ENCODE data around the gene KIF26B.

The KIF26B gene

GRCh38 chr1:245528258-245528635, 373.5 kb downstream of the KIF26B start:
- DNase-seq = no peak
- H3K79me2 ChIP-seq (ENCODE audit: low read length) = no peaks in the 10 kb centered on the region
- no peak overlapping the region for H2AFZ ChIP-seq (ENCODE audit: low read length)
- no peak overlapping the region for H3K9ac ChIP-seq (ENCODE audit: low read length)
- H3K27me3 ChIP-seq (replicated peaks; ENCODE audit: insufficient read depth, low read length) = no peaks in the 10 kb centered on the region
- H3K4me2 ChIP-seq (ENCODE audit: low read depth, low read length) = no peak overlapping the region
- no peak overlapping the region for H3K27ac ChIP-seq (ENCODE audit: low read length)
- H3F3A ChIP-seq (ENCODE audit: insufficient read depth, low read length) = no peaks in the 10 kb centered on the region
- no peaks in the 10 kb centered on the region for H3K4me1 ChIP-seq (ENCODE audit: low read length)
- no peaks in the 10 kb centered on the region for H4K20me1 ChIP-seq (ENCODE audit: insufficient read depth, low read length)
- H3K9me3 ChIP-seq (replicated peaks; ENCODE audit: insufficient read depth, low read length) = no peaks in the 10 kb centered on the region
- H3K36me3 ChIP-seq (replicated peaks; ENCODE audit: insufficient read depth, low read length) = no peaks in the 10 kb centered on the region
- H3K4me3 ChIP-seq (ENCODE audit: low read length) = no peak overlapping the region
- H3K9me2 ChIP-seq (replicated peaks; ENCODE audit: insufficient read depth, low read length) = no peaks in the 10 kb centered on the region
- TF ChIP-seq EZH2phosphoT487 (IDR thresholded peaks at IDR 0.05; ENCODE audit: low read length) (no peak), EZH2 (optimal IDR thresholded peaks at IDR 0.05; ENCODE audit: low read depth, low read length) (no peak)
- TF ChIP-seq, protein P1, sequence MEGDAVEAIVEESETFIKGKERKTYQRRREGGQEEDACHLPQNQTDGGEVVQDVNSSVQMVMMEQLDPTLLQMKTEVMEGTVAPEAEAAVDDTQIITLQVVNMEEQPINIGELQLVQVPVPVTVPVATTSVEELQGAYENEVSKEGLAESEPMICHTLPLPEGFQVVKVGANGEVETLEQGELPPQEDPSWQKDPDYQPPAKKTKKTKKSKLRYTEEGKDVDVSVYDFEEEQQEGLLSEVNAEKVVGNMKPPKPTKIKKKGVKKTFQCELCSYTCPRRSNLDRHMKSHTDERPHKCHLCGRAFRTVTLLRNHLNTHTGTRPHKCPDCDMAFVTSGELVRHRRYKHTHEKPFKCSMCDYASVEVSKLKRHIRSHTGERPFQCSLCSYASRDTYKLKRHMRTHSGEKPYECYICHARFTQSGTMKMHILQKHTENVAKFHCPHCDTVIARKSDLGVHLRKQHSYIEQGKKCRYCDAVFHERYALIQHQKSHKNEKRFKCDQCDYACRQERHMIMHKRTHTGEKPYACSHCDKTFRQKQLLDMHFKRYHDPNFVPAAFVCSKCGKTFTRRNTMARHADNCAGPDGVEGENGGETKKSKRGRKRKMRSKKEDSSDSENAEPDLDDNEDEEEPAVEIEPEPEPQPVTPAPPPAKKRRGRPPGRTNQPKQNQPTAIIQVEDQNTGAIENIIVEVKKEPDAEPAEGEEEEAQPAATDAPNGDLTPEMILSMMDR (IDR thresholded peaks at IDR 0.05; ENCODE audit: low read length) = no peak

DNA sequence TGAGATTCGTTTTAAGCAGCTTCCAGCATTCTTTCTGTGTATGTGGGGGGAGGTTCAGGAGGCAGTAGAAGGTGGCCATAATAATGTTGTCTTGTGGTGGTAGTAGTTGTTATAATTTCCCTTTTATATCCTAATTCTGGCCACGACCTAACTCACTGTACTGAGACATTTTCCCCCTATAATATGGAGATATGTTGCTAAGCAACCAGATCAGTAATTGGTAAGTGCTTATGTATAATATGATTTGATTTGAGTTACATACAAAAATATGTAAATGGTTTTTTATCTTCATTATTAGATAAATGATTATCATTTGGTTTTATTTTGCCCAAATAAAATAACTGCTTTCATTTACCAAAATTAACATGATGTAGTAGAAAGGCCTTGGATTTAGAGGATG, 376.2 kb downstream of the KIF26B start:
- TF ChIP-seq EZH2phosphoT487 (IDR thresholded peaks at IDR 0.05; ENCODE audit: low read length) = no peak
- TF ChIP-seq, protein P1 (IDR thresholded peaks at IDR 0.05; ENCODE audit: low read length) = no peak
- Histone ChIP-seq H2AFZ (ENCODE audit: low read length) (no peak overlapping the region), H3K27me3 (replicated peaks; ENCODE audit: insufficient read depth, low read length) (no peaks in the 10 kb centered on the region), H3K9me3 (replicated peaks; ENCODE audit: insufficient read depth, low read length) (no peaks in the 10 kb centered on the region), H3K4me1 (ENCODE audit: low read length) (no peaks in the 10 kb centered on the region), H3K4me3 (ENCODE audit: low read length) (no peak overlapping the region), H3K27ac (ENCODE audit: low read length) (no peak overlapping the region), H4K20me1 (ENCODE audit: insufficient read depth, low read length) (no peaks in the 10 kb centered on the region), H3F3A (ENCODE audit: insufficient read depth, low read length) (no peaks in the 10 kb centered on the region), H3K9me2 (replicated peaks; ENCODE audit: insufficient read depth, low read length) (no peaks in the 10 kb centered on the region), H3K79me2 (ENCODE audit: low read length) (no peaks in the 10 kb centered on the region), H3K9ac (ENCODE audit: low read length) (no peak overlapping the region), H3K36me3 (replicated peaks; ENCODE audit: insufficient read depth, low read length) (no peaks in the 10 kb centered on the region), H3K4me2 (ENCODE audit: low read depth, low read length) (no peak overlapping the region)
- no peak for DNase-seq

DNA sequence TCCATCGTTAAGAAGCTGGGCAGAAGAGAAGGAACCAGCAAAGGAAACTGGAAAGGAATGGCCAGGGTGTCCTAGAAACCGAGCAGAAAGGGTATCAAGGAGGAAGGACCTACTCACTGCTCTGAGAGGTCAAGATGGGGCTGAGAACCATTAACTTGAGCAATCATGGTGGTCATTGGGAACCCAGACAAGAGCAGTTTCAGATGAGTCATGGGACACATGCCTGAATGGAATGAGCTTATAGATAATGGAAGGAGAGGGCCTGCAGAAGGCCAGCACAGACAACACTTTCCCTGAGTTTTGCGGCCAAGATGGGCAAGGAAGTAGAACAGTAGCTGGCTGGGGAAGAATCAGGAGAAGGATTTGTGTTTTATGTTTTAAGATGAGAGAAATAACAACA, 383.2 kb downstream of the KIF26B start:
- DNase-seq = no peak
- H2AFZ ChIP-seq (ENCODE audit: low read length) = no peak overlapping the region

More for the DNA sequence above, 383.2 kb downstream of the KIF26B start:
- Histone ChIP-seq H3K36me3 (replicated peaks; ENCODE audit: insufficient read depth, low read length) (no peaks in the 10 kb centered on the region), H3K4me2 (ENCODE audit: low read depth, low read length) (no peak overlapping the region), H3K27me3 (replicated peaks; ENCODE audit: insufficient read depth, low read length) (no peaks in the 10 kb centered on the region), H4K20me1 (ENCODE audit: insufficient read depth, low read length) (no peaks in the 10 kb centered on the region), H3K9me3 (replicated peaks; ENCODE audit: insufficient read depth, low read length) (no peaks in the 10 kb centered on the region), H3K4me3 (ENCODE audit: low read length) (no peak overlapping the region), H3K27ac (ENCODE audit: low read length) (no peak overlapping the region), H3K9ac (ENCODE audit: low read length) (no peak overlapping the region), H3K4me1 (ENCODE audit: low read length) (no peaks in the 10 kb centered on the region), H3F3A (ENCODE audit: insufficient read depth, low read length) (no peaks in the 10 kb centered on the region), H3K79me2 (ENCODE audit: low read length) (no peaks in the 10 kb centered on the region), H3K9me2 (replicated peaks; ENCODE audit: insufficient read depth, low read length) (no peaks in the 10 kb centered on the region)
- TF ChIP-seq, protein P1 (IDR thresholded peaks at IDR 0.05; ENCODE audit: low read length) = no peak
- TF ChIP-seq EZH2 (optimal IDR thresholded peaks at IDR 0.05; ENCODE audit: low read depth, low read length) = no peak
- TF ChIP-seq EZH2phosphoT487 (IDR thresholded peaks at IDR 0.05; ENCODE audit: low read length) = no peak

Measured in MM.1S (cell line).